IMR-90 (cell line): ENCODE results near the gene CAPN3. TPM values are rescaled to one million over a fixed set of nuclear protein-coding genes. Genes with fewer than 3 reads are reported as not detected.
A peak's percentile ranks its signal among the peaks of the same experiment; 100 is the strongest.

ENCODE experiments used
- ATAC-seq: fragments of 200-7000 bp; cut with Tn5 transposase; 2 replicates; pipeline ENCODE4 v1.9.1; 2020; ENCODE audit warnings: low read depth, mild to moderate bottlenecking, moderate library complexity
- BruUV-seq: library from RNA; stranded (reverse); fragments of 400-500 nt; replicated peaks from 2 replicates; lab custom pipeline; 2021; lab: Mats Ljungman, UMichigan
- CTCF ChIA-PET: fragments of 300-600 bp; formaldehyde crosslinking; extraction: SDS; loops from one replicate; lab custom pipeline; 2021; ENCODE audit warnings: antibody characterized with exemption; lab: Yijun Ruan, JAX
- POLR2A ChIA-PET: fragments of 300-600 bp; sonication (Branson Sonifier 250); formaldehyde crosslinking; loops from one replicate; lab custom pipeline; 2022; ENCODE audit warnings: antibody characterized with exemption; ENCODE audit not compliant: unreplicated experiment; lab: Charles Lee
- DNase-seq: peaks from one replicate; pipeline ENCODE4 v3.0.0; 2013
- H2AFZ ChIP-seq: replicated peaks from 2 replicates; pipeline ENCODE3; 2013; ENCODE audit warnings: low read length, mild to moderate bottlenecking; ENCODE audit not compliant: poor library complexity
- H2AK5ac ChIP-seq: 2 replicates; pipeline ENCODE4 v1.6.1; 2013; ENCODE audit warnings: low read depth, low read length, inconsistent platforms
- H2AK9ac ChIP-seq: replicated peaks from 2 replicates; pipeline ENCODE3; 2013; ENCODE audit warnings: mild to moderate bottlenecking, low read depth, low read length, moderate library complexity; ENCODE audit not compliant: poor library complexity
- H2BK120ac ChIP-seq: 2 replicates; pipeline ENCODE4 v1.6.1; 2013; ENCODE audit warnings: low read depth, low read length, inconsistent platforms
- H2BK15ac ChIP-seq: 3 replicates; pipeline ENCODE4 v1.6.1; 2013; ENCODE audit warnings: low read depth, low read length, inconsistent platforms
- H2BK20ac ChIP-seq: 2 replicates; pipeline ENCODE4 v1.6.1; 2013; ENCODE audit warnings: low read depth, mild to moderate bottlenecking, inconsistent platforms, low read length, moderate library complexity
- H2BK5ac ChIP-seq: 2 replicates; pipeline ENCODE4 v1.6.1; 2013; ENCODE audit warnings: mild to moderate bottlenecking, low read depth, low read length, inconsistent platforms; ENCODE audit not compliant: poor library complexity, severe bottlenecking
- H3K14ac ChIP-seq: replicated peaks from 2 replicates; pipeline ENCODE4 v1.6.1; 2013; ENCODE audit warnings: low read depth, low read length, inconsistent platforms
- H3K18ac ChIP-seq: 2 replicates; pipeline ENCODE4 v1.6.1; 2013; ENCODE audit warnings: low read depth, low read length, control low read depth
- H3K23ac ChIP-seq: 2 replicates; pipeline ENCODE4 v1.6.1; 2013; ENCODE audit warnings: low read depth, low read length, inconsistent platforms
- H3K27ac ChIP-seq: 2 replicates; pipeline ENCODE4 v1.5.1; 2013; ENCODE audit warnings: mild to moderate bottlenecking, control low read depth, low read length; ENCODE audit not compliant: insufficient read depth
- H3K27me3 ChIP-seq: 2 replicates; pipeline ENCODE4 v1.6.1; 2013; ENCODE audit warnings: low read length; ENCODE audit not compliant: control insufficient read depth, insufficient read depth
- H3K36me3 ChIP-seq: 2 replicates; pipeline ENCODE4 v1.6.1; 2013; ENCODE audit warnings: low read length, mixed read lengths; ENCODE audit not compliant: control insufficient read depth, insufficient read depth
- H3K4ac ChIP-seq: 2 replicates; pipeline ENCODE4 v1.6.1; 2013; ENCODE audit warnings: low read depth, low read length, inconsistent platforms
- H3K4me1 ChIP-seq: 2 replicates; pipeline ENCODE4 v1.6.1; 2013; ENCODE audit warnings: low read length, mixed read lengths; ENCODE audit not compliant: control insufficient read depth, insufficient read depth
- H3K4me2 ChIP-seq: 2 replicates; pipeline ENCODE4 v1.6.1; 2013; ENCODE audit warnings: low read depth, mild to moderate bottlenecking, control low read depth, low read length, moderate library complexity
- H3K4me3 ChIP-seq: 2 replicates; pipeline ENCODE4 v1.5.1; 2013; ENCODE audit warnings: low read depth, mild to moderate bottlenecking, control low read depth, low read length, moderate library complexity; ENCODE audit not compliant: insufficient read depth
- H3K56ac ChIP-seq: 2 replicates; pipeline ENCODE4 v1.6.1; 2013; ENCODE audit warnings: low read length, inconsistent platforms; ENCODE audit not compliant: insufficient read depth; ENCODE audit errors: extremely low read depth
- H3K79me1 ChIP-seq, 2 experiments: 2 replicates each; pipeline ENCODE4 v1.6.1; 2013; ENCODE audit warnings: low read length in 2 of 2, inconsistent platforms in 1 of 2, low read depth in 1 of 2
- H3K9ac ChIP-seq: 2 replicates; pipeline ENCODE4 v1.6.1; 2013; ENCODE audit warnings: low read depth, low read length, control low read depth
- H3K9me1 ChIP-seq: 2 replicates; pipeline ENCODE4 v1.6.1; 2013; ENCODE audit warnings: low read length, inconsistent platforms; ENCODE audit not compliant: insufficient read depth
- H3K9me3 ChIP-seq: 2 replicates; pipeline ENCODE4 v1.6.1; 2013; ENCODE audit warnings: low read length; ENCODE audit not compliant: control insufficient read depth, insufficient read depth
- H4K20me1 ChIP-seq: 2 replicates; pipeline ENCODE4 v1.6.1; 2013; ENCODE audit warnings: low read length, inconsistent platforms; ENCODE audit not compliant: insufficient read depth
- H4K5ac ChIP-seq: 2 replicates; pipeline ENCODE4 v1.6.1; 2013; ENCODE audit warnings: mild to moderate bottlenecking, low read depth, low read length, control low read depth
- H4K8ac ChIP-seq, 2 experiments: 2 replicates each; pipeline ENCODE4 v1.6.1; 2013; ENCODE audit warnings: low read depth in 2 of 2, low read length in 2 of 2, control low read depth in 1 of 2, inconsistent platforms in 1 of 2
- H4K91ac ChIP-seq: 2 replicates; pipeline ENCODE4 v1.6.1; 2013; ENCODE audit warnings: low read depth, low read length, inconsistent platforms; ENCODE audit not compliant: insufficient read depth
- CEBPB ChIP-seq: IDR thresholded peaks from 2 replicates; pipeline ENCODE4 v1.6.1; 2012; ENCODE audit warnings: low read depth, low read length, improper control_type of control experiment
- CHD1 ChIP-seq: IDR thresholded peaks from 2 replicates; pipeline ENCODE4 v1.6.1; 2012; ENCODE audit warnings: low read depth, low read length, improper control_type of control experiment
- ELK1 ChIP-seq: fragments of 150-350 bp; IDR thresholded peaks from 2 replicates; pipeline ENCODE4 v1.6.1; 2016; ENCODE audit warnings: low read depth, mild to moderate bottlenecking, low read length, moderate library complexity, borderline replicate concordance
- FOS ChIP-seq: fragments of 150-350 bp; IDR thresholded peaks from 2 replicates; pipeline ENCODE4 v1.6.1; 2016; ENCODE audit warnings: low read depth, low read length
- MAFK ChIP-seq: IDR thresholded peaks from 2 replicates; pipeline ENCODE4 v1.6.1; 2012; ENCODE audit warnings: low read depth, low read length, improper control_type of control experiment
- MAZ ChIP-seq: IDR thresholded peaks from 2 replicates; pipeline ENCODE4 v1.6.1; 2012; ENCODE audit warnings: low read depth, mild to moderate bottlenecking, low read length, improper control_type of control experiment, moderate library complexity, borderline replicate concordance
- NFE2L2 ChIP-seq: fragments of 150-350 bp; IDR thresholded peaks from 2 replicates; pipeline ENCODE4 v1.6.1; 2016; ENCODE audit warnings: low read depth, mild to moderate bottlenecking, low read length
- POLR2A ChIP-seq: IDR thresholded peaks from 2 replicates; pipeline ENCODE4 v1.6.1; 2012; ENCODE audit warnings: mild to moderate bottlenecking, low read depth, low read length
- RAD21 ChIP-seq: IDR thresholded peaks from 2 replicates; pipeline ENCODE4 v1.6.1; 2012; ENCODE audit warnings: low read length, improper control_type of control experiment
- RFX5 ChIP-seq: IDR thresholded peaks from 2 replicates; pipeline ENCODE4 v1.8.0; 2012; ENCODE audit warnings: low read depth, mild to moderate bottlenecking, low read length, moderate library complexity
- SMC3 ChIP-seq: fragments of 150-350 bp; IDR thresholded peaks from 2 replicates; pipeline ENCODE4 v1.6.1; 2016; ENCODE audit warnings: low read depth, mild to moderate bottlenecking, antibody characterized with exemption, low read length, moderate library complexity
- USF2 ChIP-seq: fragments of 150-350 bp; IDR thresholded peaks from 2 replicates; pipeline ENCODE4 v1.6.1; 2017; ENCODE audit warnings: mild to moderate bottlenecking, antibody characterized with exemption, low read length, low read depth
- WGBS, 2 experiments: methylation state at CpG; one replicate each; pipeline versions ENCODE4 v1.1.5 to v1.1.7; 2013; ENCODE audit warnings: missing lambda C conversion rate in 2 of 2; ENCODE audit not compliant: insufficient read length in 1 of 2; ENCODE audit errors: extremely low coverage in 2 of 2; 5-methylcytosine and 5-hydroxymethylcytosine counted together
- dilution Hi-C: fragments of 300-500 bp; cut with HindIII; formaldehyde crosslinking; loops from one replicate; pipeline ENCODE4 v1.14.3; 2018; ENCODE audit warnings: low sequenced_read_pairs; ENCODE audit not compliant: unreplicated experiment
- in situ Hi-C: fragments of 300-500 bp; cut with MboI; formaldehyde crosslinking; loops from 3 replicates; pipeline ENCODE4 v1.14.3; 2019; ENCODE audit warnings: low sequenced_read_pairs, inconsistent platforms, mixed read lengths
- intact Hi-C: fragments of 100-400 bp; cut with micrococcal nuclease; formaldehyde crosslinking; loops from 2 replicates; pipeline ENCODE4 v1.10.0; 2022
- polyA plus RNA-seq, 3 experiments: library from polyadenylated mRNA; depleted of rRNA; stranded (reverse); fragments of >200 nt; gene quantifications; 2 replicates each; pipeline ENCODE4 v1.2.3, GENCODE V29; 2012; ENCODE audit warnings: low replicate concordance in 1 of 3
- total RNA-seq: library from RNA; depleted of rRNA; stranded (reverse); fragments of >200 nt; gene quantifications from 2 replicates; pipeline ENCODE4 v1.2.3, GENCODE V29; 2012

CAPN3 gene
- total and polyA plus RNA-seq, 2 of the 4 experiments (the other 2 are of a cell fraction), result 1.1 to 1.4 TPM

- Histone ChIP-seq H2AK9ac (no peak overlapping the region), H3K4ac (no peak overlapping the region), H3K9me3 (no peaks in the 10 kb centered on the region), H2BK20ac (no peak overlapping the region), H4K5ac (no peak overlapping the region), H3K18ac (no peak overlapping the region), H3K4me3 (no peak overlapping the region), H3K14ac (no peak overlapping the region), H3K79me1 (peaks cover 6 to 23% of the 10 kb centered on the region in 2 experiments), H4K20me1 (no peaks in the 10 kb centered on the region), H2BK120ac (no peak overlapping the region), H3K9me1 (peaks cover 3% of the 10 kb centered on the region; the same call in 1 of the 2 replicates), H2BK15ac (no peak overlapping the region), H3K4me2 (no peak overlapping the region), H2AK5ac (no peak overlapping the region), H4K8ac (no peak overlapping the region), H3K27ac (no peak overlapping the region), H2AFZ (no peak overlapping the region), H3K4me1 (peaks cover 2% of the 10 kb centered on the region; the same call in 1 of the 2 replicates), H3K56ac (no peak overlapping the region), H3K27me3 (no peaks in the 10 kb centered on the region), H2BK5ac (no peak overlapping the region), H4K91ac (no peak overlapping the region), H3K23ac (no peak overlapping the region), H3K9ac (no peak overlapping the region), H3K36me3 (peaks cover 37% of the 10 kb centered on the region)
- intact Hi-C loops, result no loop called here
- TF ChIP-seq NFE2L2, result no peak
- TF ChIP-seq FOS, result no peak
- no peak for TF ChIP-seq RFX5
- no peak for TF ChIP-seq CHD1
- TF ChIP-seq MAZ, result no peak
- no peak for TF ChIP-seq ELK1
- no peak for TF ChIP-seq MAFK
- TF ChIP-seq RAD21, result no peak
- no peak for TF ChIP-seq CEBPB
- no peak for TF ChIP-seq USF2
- no peak for TF ChIP-seq SMC3
- TF ChIP-seq POLR2A, result no peak
- ATAC-seq (peak; percentile 70), DNase-seq (no peak)
- ChIA-PET CTCF (no interaction called here), POLR2A (interaction anchor here (0.6 kb wide), 1 partner anchor 46 kb away, joined by 3 read pairs; no protein-coding TSS in a partner anchor)
- WGBS, 2 experiments, result no CpG with 5 or more reads among the region's 5 CpGs
- no TSS peak for BruUV-seq
- in situ Hi-C loops, result no loop called here
- dilution Hi-C loops, result no loop called here
Measured at GRCh38 chr15:42444415-42445063, 85.2 kb downstream of the CAPN3 start.
